ENCODE results near the gene KCNIP3.

GRCh38 chr2:95273566-95274290, 23.4 kb upstream of the KCNIP3 start:
- TF ChIP-seq U2AF1 (optimal IDR thresholded peaks at IDR 0.05; ENCODE audit: low read depth, low read length) (no peak), SREBF2 (CRISPR knock-in tag; IDR thresholded peaks at IDR 0.05) (no peak)

Measured in K562 (cell line).